Activated CD4-positive, alpha-beta T cell treated with anti-CD3 and anti-CD28 coated beads, Interleukin-2, amount 10 ng/mL, durations not matched to agents 7 days and 5 days (primary cell): ENCODE measurements around the gene RCAN3. TPM values are rescaled to one million over a fixed set of nuclear protein-coding genes. Genes with fewer than 3 reads are reported as not detected.

Experiments
- total RNA-seq, 2 experiments: library from RNA; stranded (reverse); gene quantifications; one replicate each; pipeline ENCODE4 v1.2.3, GENCODE V29; 2021

The RCAN3 gene
- total RNA-seq, 2 experiments from 2014 or later, result 96.8 to 100 TPM

Other genes with a start within 250 kb of the RCAN3 start
- gene GRHL3, start 183.5 kb upstream of the RCAN3 start, total RNA-seq, result not detected
- gene STPG1, start 89.1 kb upstream of the RCAN3 start, total RNA-seq, result 10 to 100 TPM; 10.0 to 11.0 TPM
- gene NIPAL3, start 87.0 kb upstream of the RCAN3 start, total RNA-seq, result 10 to 100 TPM; 72.8 to 78.1 TPM
- gene NCMAP, start 53.3 kb downstream of the RCAN3 start, total RNA-seq, result not detected
- 100 to 1,000 TPM; 183 to 191 TPM for gene SRRM1, start 140.5 kb downstream of the RCAN3 start, total RNA-seq
- 10 to 100 TPM; 14.2 to 15.5 TPM for gene CLIC4, start 242.6 kb downstream of the RCAN3 start, total RNA-seq